Head of caudate nucleus (tissue), 42 donors: ENCODE measurements around the gene ZCCHC2.

Experiments
- DNase-seq, 42 donors: peaks; one replicate each; pipeline versions ENCODE4 v3.0.0 to v3.0.0-alpha.2; 2020 to 2021; ENCODE audit warnings: mixed read lengths in 7 of 42
- intact Hi-C: fragments of 100-400 bp; cut with DNase I; formaldehyde crosslinking; loops from one replicate; pipeline ENCODE4 v1.15.0; 2022

ZCCHC2 gene

DNA sequence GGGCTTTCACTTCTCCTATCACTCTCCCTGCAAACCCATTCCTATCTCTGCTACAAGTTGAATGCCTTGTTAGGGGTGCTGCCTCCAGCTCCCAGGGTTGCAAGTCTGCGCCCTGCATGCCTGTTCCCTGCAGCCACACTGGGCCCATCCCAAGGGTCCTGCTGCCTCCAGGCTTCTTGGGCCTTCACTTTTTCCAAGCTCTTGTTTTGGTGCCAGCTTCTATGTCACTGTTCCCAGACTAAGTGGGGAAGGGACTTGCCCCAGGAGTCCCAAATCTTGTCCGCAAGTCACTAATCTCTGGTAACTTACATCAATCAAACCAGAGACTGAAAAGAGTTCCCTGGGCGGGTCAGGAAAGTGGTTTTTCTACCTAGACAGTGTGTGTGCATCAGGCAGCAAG, 65.4 kb downstream of the ZCCHC2 start:
- intact Hi-C loops = loop anchor here (5.0 kb wide), 1 partner anchor 406 kb away; no protein-coding TSS in a partner anchor
- no peak for DNase-seq

- intact Hi-C loops = loop anchor here (5.0 kb wide), 1 partner anchor 391 kb away; no protein-coding TSS in a partner anchor
- no peak for DNase-seq
Observed at GRCh38 chr18:62590799-62591590, 68.2 kb downstream of the ZCCHC2 start.

DNA sequence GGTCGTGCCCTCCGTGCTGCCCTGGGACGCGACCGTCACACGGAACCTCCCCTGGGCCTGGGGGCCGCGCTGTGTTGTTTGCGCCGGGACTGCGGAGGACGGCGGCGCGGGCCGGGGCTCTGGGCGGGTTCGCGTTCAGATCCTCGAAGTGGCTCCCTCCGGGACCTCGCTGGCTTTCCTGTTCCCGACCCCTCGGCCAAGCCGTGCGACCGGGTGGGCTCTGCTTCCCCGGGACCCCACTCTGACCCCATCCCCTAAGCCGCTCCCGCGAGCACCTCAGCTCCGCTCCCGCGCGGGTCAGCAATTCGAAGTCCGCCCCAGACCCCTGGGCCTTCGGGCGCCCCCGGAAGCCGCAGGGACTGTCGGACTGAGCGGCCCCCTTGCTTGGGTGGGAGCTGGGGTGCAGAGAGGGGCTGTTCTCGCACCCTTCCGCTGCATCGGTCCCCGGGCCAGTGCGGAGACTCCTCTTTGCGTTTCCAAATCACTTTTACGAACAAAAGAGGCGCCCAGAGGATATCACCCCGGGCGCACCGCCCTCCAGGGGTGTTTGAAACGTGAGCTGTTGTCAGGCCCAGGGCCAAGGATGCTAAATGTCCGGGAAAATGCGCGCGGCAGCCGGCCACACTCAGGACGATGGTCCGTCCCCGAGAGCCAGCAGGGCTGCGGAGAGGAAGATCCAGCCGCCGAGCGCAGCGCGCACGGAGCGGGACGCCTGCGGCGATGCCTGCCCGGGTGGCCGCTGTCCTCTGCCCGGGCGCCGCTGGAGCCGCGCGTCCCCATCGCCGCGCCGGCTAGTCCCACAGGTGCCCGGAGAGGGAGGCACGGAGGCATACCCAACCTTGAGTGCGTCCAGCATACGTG, 73.5 kb downstream of the ZCCHC2 start:
- peak in 18 of 42 donors; percentile 27 to 75 (median 42) for DNase-seq
- intact Hi-C loops = no loop called here

DNA sequence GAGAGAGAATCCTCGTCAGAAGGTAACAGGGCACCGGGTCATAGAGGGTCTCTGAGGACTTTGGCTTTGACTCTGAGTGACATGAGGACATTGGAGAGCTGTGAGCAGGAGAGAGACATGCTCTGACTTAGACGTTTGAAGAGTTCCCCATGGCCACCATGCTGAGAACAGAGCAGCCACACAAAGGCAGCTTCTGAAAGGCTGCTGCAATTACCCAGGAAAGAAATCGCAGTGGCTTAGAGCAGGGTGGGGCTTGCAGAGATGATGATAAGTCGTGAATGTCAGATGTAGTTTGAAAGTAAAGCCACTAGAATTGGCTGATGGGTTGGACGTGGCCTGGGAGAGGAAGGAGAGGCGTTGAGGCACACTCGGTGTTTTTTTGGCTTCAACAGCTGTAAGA, 79.0 kb downstream of the ZCCHC2 start:
- intact Hi-C loops = no loop called here
- peak in 1 of 42 donors; percentile 15 for DNase-seq

GRCh38 chr18:62602706-62603105, 79.9 kb downstream of the ZCCHC2 start:
- DNase-seq = peak in 1 of 42 donors; percentile 22
- intact Hi-C loops = no loop called here

DNA sequence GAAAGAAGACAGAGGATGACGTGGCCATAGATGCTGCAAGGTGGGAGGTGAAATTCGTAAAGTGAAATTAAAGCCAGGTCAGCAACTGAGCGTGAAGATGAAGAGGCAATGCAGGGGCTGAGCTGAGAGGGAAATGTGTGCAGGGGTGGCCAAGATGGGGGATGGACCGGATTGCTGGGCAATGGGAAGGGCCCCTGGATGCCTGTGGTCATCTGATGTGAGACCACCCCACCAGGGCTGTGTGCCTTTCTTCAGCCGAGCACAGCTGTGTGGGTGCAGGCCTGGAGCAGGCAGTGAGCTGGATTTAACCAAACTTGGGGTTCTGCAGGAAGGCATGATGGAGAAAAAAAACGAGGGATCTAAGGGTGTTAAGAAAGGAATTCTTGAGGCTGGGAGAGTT, 80.4 kb downstream of the ZCCHC2 start:
- DNase-seq = no peak
- intact Hi-C loops = no loop called here

GRCh38 chr18:62603979-62604378, 81.2 kb downstream of the ZCCHC2 start:
- no peak for DNase-seq
- intact Hi-C loops = no loop called here

DNA sequence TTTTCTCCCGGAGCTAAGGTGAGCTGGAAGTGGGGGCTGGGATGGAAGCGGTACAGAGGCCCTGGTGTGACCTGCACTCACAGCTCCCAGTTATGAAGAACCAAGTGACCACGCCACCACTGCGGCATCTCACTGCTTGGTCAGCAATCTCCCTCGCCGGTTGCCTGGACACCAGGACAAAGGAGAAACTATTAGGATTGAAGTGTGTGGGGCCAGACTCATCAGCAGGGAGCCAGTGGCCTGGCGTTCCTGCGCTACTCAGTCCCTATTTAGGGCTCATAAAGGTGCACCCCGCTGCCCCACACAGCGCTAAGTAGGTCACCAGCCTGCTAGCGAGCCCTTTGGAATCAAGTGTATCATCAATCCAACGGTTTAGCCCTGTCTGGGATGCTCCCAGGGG, 82.9 kb downstream of the ZCCHC2 start:
- peak in 2 of 42 donors; percentile 29 to 53 for DNase-seq
- intact Hi-C loops = no loop called here

DNA sequence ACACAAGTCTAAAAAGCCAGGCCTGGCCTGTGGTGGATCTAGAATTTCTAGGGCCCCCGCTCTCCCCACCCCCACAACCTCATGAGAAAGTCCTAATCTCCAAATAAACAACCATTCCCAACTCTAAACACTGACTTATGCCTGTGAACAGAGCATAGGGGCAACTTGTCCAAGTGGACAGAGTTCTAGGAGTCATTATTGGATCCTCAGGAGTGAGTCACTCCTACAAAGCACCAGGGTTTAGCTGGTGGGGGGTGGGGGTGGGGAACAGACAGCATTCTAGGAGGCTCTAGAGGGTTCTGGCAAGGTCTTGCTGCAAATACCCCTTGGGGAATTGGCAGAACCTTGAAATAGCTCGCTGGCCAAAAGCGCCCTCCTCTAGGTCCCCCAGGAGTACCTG, 83.3 kb downstream of the ZCCHC2 start:
- intact Hi-C loops = no loop called here
- peak in 1 of 42 donors; percentile 2 for DNase-seq

- intact Hi-C loops = no loop called here
- DNase-seq = peak in 1 of 42 donors; percentile 14
Observed at GRCh38 chr18:62607302-62607701, 84.5 kb downstream of the ZCCHC2 start.

DNA sequence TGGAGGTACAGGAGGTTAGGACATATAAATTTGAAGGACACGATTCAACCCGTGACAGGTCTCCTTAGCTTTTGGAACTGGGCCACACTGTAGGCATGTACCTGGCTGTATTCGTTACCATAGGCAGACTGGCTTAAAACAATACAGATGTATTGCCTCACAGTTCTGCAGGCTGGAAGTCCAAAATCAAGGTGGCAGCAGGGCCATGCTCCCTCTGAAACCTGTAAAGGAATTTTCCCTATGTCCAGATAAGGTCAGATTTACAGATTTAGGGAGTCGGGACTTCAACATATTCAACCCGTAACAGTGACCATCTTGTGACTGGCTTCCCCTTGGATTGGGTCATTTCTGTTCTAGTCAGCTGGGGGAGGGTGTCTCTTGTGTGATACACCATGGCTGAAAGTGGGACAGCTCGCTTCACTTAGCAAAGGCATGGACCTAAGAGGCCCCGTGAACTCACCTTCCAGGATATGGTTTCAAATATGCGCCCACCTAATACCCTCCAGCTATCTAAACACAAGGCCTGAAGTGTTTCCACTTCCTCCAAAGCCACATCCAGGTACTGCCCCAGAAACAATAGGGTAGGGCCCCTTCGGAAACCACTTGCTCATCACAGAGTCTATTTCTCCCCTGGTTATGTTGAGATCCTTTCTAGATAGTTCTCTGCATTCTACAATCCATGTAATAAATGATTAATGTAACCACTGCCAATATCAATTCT, 85.0 kb downstream of the ZCCHC2 start:
- DNase-seq = peak in 1 of 42 donors; percentile 5
- intact Hi-C loops = no loop called here

- DNase-seq = peak in 1 of 42 donors; percentile 12
- intact Hi-C loops = loop anchor here (10.0 kb wide), 1 partner anchor 105 kb away; the partner anchor contains the start of gene PHLPP1
Observed at GRCh38 chr18:62609764-62610163, 86.9 kb downstream of the ZCCHC2 start.

DNA sequence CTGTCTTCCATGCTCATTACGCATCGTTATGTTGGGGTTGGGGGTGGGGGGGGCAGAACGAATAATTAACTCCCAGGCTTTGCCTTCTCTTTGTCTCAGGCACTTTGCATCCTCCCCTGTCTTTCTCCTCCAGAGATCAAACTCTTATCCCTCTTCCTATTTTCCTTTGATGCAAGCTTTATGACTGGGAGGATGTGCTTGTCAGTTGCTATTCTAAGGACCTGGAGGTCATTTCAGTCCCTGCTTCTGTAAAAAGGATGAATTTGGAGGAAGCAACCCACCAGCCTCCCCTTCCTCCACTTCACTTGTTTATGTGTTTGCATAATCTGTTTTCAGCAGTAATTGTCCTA, 87.5 kb downstream of the ZCCHC2 start:
- intact Hi-C loops = loop anchor here (10.0 kb wide), 1 partner anchor 104 kb away; the partner anchor contains the start of gene PHLPP1
- no peak for DNase-seq

- intact Hi-C loops = loop anchor here (10.0 kb wide), 1 partner anchor 104 kb away; the partner anchor contains the start of gene PHLPP1
- peak in 36 of 42 donors; percentile 21 to 68 (median 46) for DNase-seq
Observed at GRCh38 chr18:62610701-62611411, 88.0 kb downstream of the ZCCHC2 start.

DNA sequence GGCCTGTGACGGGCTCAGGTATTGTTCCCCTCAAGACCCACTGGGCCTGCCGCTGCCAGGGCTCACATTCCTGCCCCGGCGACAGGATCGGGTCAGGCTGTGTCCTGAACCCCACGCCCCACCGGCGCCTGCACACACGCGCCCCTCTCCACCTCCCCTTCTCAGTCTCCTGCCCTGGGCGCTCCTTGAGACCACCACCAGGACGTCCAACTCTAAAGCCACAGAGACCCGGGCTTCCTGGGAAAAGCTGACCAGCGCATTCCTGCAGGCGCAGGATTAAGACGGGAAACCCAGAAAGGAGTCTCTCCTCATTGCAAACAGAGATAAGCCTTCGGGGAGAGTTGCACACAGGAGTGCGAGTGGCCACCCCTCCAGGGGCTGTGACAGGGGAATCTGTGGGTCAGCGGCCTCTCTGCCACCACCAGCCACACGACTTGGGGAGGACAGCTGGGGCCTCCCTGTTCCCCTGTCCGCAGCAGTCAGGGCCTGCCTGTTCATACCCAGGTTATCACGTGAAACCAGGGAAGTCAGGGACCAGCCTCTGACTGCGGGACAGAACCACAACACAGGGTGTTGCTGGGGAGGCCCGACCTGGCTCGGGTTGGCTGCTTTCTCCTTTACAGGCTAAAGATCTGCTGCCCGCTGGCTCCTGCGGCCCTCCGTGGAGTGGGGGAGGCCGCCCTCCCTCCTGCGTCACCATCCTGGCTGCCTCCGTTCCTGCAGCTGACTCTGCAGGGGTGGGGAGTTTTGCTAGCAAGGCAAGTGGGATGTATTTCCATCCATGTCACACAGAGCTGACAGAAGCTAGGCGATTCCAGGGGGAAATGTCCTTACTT, 88.8 kb downstream of the ZCCHC2 start:
- intact Hi-C loops = loop anchor here (10.0 kb wide), 1 partner anchor 103 kb away; the partner anchor contains the start of gene PHLPP1

GRCh38 chr18:62612289-62612645, 89.4 kb downstream of the ZCCHC2 start:
- intact Hi-C loops = loop anchor here (10.0 kb wide), 1 partner anchor 103 kb away; the partner anchor contains the start of gene PHLPP1
- DNase-seq = peak in 29 of 42 donors; percentile 15 to 66 (median 35)

More for the DNA sequence above, 88.8 kb downstream of the ZCCHC2 start:
- peak; percentile 40 to 90 (median 74) for DNase-seq

GRCh38 chr18:62612776-62613175, 90.0 kb downstream of the ZCCHC2 start:
- intact Hi-C loops = loop anchor here (10.0 kb wide), 1 partner anchor 102 kb away; the partner anchor contains the start of gene PHLPP1
- no peak for DNase-seq
